BLaER1 (cell line): Measurements from ENCODE around the gene MINDY4.

Source experiments
- H3K27ac ChIP-seq: shearing (Covaris generic); formaldehyde crosslinking; 2 replicates; pipeline ENCODE4 v1.8.1; 2022
- H3K27me3 ChIP-seq: shearing (Covaris generic); formaldehyde crosslinking; 2 replicates; pipeline ENCODE4 v1.8.1; 2022
- H3K36me3 ChIP-seq: shearing (Covaris generic); formaldehyde crosslinking; 2 replicates; pipeline ENCODE4 v1.8.1; 2022
- H3K4me1 ChIP-seq: shearing (Covaris generic); formaldehyde crosslinking; 2 replicates; pipeline ENCODE4 v1.8.1; 2022
- H3K4me2 ChIP-seq: shearing (Covaris generic); formaldehyde crosslinking; 2 replicates; pipeline ENCODE4 v1.8.1; 2022
- H3K4me3 ChIP-seq: shearing (Covaris generic); formaldehyde crosslinking; 2 replicates; pipeline ENCODE4 v1.8.1; 2022
- H3K9ac ChIP-seq: shearing (Covaris generic); formaldehyde crosslinking; 2 replicates; pipeline ENCODE4 v1.8.1; 2022
- H3K9me3 ChIP-seq: shearing (Covaris generic); formaldehyde crosslinking; 2 replicates; pipeline ENCODE4 v1.8.1; 2022
- H4K20me1 ChIP-seq: shearing (Covaris generic); formaldehyde crosslinking; 2 replicates; pipeline ENCODE4 v1.8.1; 2022
- Cebpa-rat ChIP-seq: shearing (Covaris generic); IDR thresholded peaks from 2 replicates; pipeline ENCODE4 v1.8.1; 2022

The MINDY4 gene

DNA sequence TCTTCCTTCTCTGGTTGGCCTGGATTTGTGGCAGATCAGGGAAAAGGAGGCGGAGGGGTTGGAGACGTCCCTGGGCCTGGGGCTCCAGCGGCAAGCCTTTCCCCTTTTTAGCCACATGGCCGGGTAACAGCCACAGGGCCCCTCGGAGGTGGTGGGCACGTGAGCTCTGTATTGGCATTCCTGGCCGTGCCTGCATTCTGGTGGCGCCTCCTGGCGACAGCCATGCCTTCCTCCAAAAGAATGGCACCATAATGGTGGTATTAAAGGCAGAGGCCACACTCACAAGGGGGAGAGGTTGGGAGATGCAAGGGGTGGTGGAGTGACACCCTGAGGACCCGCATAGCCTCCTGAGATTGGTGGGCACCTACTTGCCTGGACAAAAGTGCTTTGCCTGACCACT, 137.5 kb downstream of the MINDY4 start:
- no peak for TF ChIP-seq Cebpa-rat
- no peak overlapping the region for H3K4me3 ChIP-seq
- peaks cover 64% of the 10 kb centered on the region for H3K4me1 ChIP-seq

DNA sequence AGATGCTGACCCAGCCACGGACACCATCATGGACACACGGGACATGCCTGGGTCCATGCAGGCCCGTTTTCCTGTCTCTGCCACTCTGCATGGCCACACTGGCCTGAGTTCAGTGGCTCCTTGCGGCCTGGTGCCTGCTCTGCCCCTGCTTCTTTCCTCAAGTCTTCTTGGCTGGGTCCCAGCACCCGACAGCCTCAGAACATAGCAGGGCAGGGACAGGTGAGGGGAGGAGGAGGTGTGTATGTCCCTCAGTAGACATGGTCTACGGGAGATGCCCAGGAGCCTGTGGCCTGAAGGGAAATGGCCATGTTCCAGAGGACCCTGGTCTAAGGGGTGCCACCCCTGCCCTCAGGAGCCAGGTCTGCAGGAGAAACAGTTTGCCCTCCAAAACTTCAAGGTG, 138.2 kb downstream of the MINDY4 start:
- Histone ChIP-seq H3K4me2 (no peak overlapping the region; the same call in 1 of the 2 replicates), H4K20me1 (no peaks in the 10 kb centered on the region), H3K36me3 (no peaks in the 10 kb centered on the region), H3K9ac (no peak overlapping the region), H3K9me3 (no peaks in the 10 kb centered on the region), H3K27ac (no peak overlapping the region), H3K4me1 (peaks cover 64% of the 10 kb centered on the region), H3K4me3 (no peak overlapping the region), H3K27me3 (no peaks in the 10 kb centered on the region)
- TF ChIP-seq Cebpa-rat, result no peak

More for the DNA sequence above, 137.5 kb downstream of the MINDY4 start:
- no peaks in the 10 kb centered on the region for H4K20me1 ChIP-seq
- no peak overlapping the region for H3K4me2 ChIP-seq
- H3K9ac ChIP-seq, result no peak overlapping the region
- no peaks in the 10 kb centered on the region for H3K27me3 ChIP-seq
- H3K36me3 ChIP-seq, result no peaks in the 10 kb centered on the region
- H3K9me3 ChIP-seq, result no peaks in the 10 kb centered on the region
- no peak overlapping the region for H3K27ac ChIP-seq

DNA sequence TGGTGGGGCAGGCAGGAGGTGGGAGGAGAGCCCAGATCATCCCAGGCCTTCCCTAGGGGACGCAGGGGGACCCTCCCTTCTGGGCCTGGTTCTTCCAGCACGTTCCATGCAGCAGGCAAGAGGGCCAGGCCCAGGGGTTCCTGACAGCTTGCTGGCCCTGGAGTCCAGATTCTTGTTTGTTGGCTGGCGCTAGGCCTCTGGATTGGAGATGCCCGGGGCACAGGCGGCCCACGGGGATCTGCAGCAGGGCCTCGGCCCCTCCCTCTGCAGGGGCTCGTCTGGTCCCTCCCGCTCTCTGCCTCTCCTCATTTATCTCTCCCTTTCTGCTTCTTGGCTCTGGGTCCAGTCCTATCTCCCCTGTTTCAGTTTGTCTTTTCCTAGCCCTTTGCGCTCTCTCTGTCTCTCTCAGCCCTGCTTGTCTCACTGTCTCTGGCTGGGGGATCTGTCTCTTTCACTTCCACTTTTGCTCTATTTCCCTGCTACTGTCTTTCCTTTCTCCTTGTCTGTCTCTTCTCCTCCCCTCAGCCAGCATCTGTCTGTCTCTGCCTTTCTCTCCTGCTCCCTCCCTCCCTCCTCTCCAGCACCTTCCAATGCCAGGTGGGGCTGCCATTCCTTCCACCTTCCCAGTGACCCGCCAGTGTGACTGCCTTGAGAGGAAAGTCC, 139.3 kb downstream of the MINDY4 start:
- Histone ChIP-seq H3K4me3 (0 out of 2 replicates have a peak overlapping the region, but pooled peaks have one; percentile 31), H3K27me3 (no peaks in the 10 kb centered on the region), H3K27ac (peak overlapping the region; percentile 72), H4K20me1 (no peaks in the 10 kb centered on the region), H3K9ac (peak overlapping the region; percentile 50; the same call in 1 of the 2 replicates), H3K36me3 (no peaks in the 10 kb centered on the region), H3K9me3 (no peaks in the 10 kb centered on the region), H3K4me1 (peaks cover 72% of the 10 kb centered on the region), H3K4me2 (peak overlapping the region; percentile 82)
- no peak for TF ChIP-seq Cebpa-rat

DNA sequence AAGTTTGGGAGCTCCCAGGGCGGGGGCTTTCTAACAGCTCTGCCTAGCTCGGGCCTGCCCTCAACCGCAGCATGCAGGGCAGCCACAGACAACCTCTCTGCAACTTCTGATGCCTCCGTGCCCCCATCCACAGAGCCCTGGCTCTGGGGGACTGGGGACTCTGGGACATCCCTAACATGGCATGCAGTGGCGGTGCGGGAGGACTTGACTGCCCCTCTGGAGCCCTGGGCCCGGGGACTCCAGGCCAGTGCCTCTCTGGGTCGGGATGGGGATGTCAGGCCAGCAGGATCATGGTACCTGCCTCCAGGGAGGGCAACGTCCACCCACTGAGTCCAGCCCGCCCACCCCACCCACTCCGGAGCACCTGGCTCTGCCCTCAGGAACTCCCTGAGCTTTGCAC, 139.9 kb downstream of the MINDY4 start:
- Histone ChIP-seq H3K27me3 (no peaks in the 10 kb centered on the region), H4K20me1 (no peaks in the 10 kb centered on the region), H3K4me1 (peaks cover 72% of the 10 kb centered on the region), H3K27ac (peak overlapping the region; percentile 72), H3K9ac (peak overlapping the region; percentile 50; the same call in 1 of the 2 replicates), H3K4me3 (0 out of 2 replicates have a peak overlapping the region, but pooled peaks have one; percentile 31), H3K9me3 (no peaks in the 10 kb centered on the region), H3K36me3 (no peaks in the 10 kb centered on the region), H3K4me2 (peak overlapping the region; percentile 82)
- TF ChIP-seq Cebpa-rat, result no peak

DNA sequence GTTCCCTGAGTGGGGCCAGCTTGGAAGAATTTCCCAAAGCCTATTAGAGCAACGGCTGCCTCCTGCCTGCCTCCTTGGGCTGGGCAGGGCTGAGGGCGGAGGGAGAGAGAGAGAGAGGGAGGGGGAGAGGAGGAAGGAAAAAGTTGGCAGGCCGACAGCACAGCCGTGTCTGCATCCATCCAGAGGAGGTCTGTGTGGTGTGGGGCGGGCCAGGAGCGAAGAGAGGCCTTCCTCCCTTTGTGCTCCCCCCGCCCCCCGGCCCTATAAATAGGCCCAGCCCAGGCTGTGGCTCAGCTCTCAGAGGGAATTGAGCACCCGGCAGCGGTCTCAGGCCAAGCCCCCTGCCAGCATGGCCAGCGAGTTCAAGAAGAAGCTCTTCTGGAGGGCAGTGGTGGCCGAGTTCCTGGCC, 140.3 kb downstream of the MINDY4 start, which contains the start of gene AQP1:
AQP1 (plus strand) TSS at position 293 of the 409 bp plus-strand sequence; CDS start at position 350, 57 bp downstream.
- H3K4me2 ChIP-seq, result peak within 1 kb of the TSS; percentile 82
- H3K9ac ChIP-seq, result peak within 1 kb of the TSS; percentile 50; the same call in 1 of the 2 replicates
- H3K36me3 ChIP-seq, result no peaks in the 10 kb centered on the region

DNA sequence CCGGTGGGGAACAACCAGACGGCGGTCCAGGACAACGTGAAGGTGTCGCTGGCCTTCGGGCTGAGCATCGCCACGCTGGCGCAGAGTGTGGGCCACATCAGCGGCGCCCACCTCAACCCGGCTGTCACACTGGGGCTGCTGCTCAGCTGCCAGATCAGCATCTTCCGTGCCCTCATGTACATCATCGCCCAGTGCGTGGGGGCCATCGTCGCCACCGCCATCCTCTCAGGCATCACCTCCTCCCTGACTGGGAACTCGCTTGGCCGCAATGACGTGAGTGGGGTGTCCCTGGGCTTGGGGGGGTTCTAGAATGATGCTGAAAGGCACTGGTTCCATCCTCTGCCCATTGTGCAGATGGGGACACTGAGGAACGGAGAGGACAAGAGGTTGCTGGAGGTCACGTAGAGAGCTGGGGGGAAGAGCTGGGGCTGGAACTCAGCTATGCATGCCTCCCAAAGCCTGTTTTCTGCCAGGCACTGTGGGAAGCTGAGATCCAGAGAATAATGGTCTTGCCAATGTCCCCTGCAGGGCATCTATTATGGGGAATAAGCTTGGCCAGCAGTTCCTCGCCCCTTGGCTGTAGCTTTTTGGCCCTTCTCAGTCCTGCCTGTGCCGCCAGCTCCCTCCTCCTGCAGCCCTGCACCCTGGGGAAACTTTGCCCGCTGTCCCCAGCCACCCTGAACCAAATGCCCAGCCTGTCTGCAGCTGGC, 141.0 kb downstream of the MINDY4 start:
- no peaks in the 10 kb centered on the region for H4K20me1 ChIP-seq
- H3K36me3 ChIP-seq, result no peaks in the 10 kb centered on the region
- peak overlapping the region; percentile 82 for H3K4me2 ChIP-seq
- H3K9ac ChIP-seq, result no peak overlapping the region; the same call in 1 of the 2 replicates
- peak overlapping the region; percentile 29; the same call in 1 of the 2 replicates for H3K4me3 ChIP-seq
- no peaks in the 10 kb centered on the region for H3K27me3 ChIP-seq
- peak overlapping the region; percentile 72; the same call in 1 of the 2 replicates for H3K27ac ChIP-seq
- peaks cover 76% of the 10 kb centered on the region for H3K4me1 ChIP-seq
- no peak for TF ChIP-seq Cebpa-rat
- H3K9me3 ChIP-seq, result no peaks in the 10 kb centered on the region

More for the DNA sequence above, 140.3 kb downstream of the MINDY4 start, which contains the start of gene AQP1:
- Histone ChIP-seq H3K27me3 (no peaks in the 10 kb centered on the region), H3K27ac (peak within 1 kb of the TSS; percentile 72), H3K4me3 (peak within 1 kb of the TSS; percentile 31; the same call in 1 of the 2 replicates), H3K4me1 (peaks cover 74% of the 10 kb centered on the region), H4K20me1 (no peaks in the 10 kb centered on the region), H3K9me3 (no peaks in the 10 kb centered on the region)
- TF ChIP-seq Cebpa-rat, result no peak

DNA sequence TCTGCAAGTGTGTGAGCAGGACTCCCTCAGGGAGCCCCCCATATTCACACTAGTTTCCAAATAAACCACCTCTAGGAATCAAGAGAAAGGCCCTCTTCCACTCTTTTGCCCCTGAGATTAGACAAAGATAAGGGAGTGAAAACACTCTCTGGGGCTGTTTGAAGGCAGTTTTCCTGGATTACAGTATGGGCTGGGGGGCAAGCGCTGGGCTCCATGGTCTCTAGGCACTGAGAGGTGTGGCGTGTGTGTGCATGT, 141.4 kb downstream of the MINDY4 start:
- no peak for TF ChIP-seq Cebpa-rat
- no peak overlapping the region; the same call in 1 of the 2 replicates for H3K9ac ChIP-seq
- no peak overlapping the region; the same call in 1 of the 2 replicates for H3K27ac ChIP-seq
- peak overlapping the region; percentile 29; the same call in 1 of the 2 replicates for H3K4me3 ChIP-seq
- H3K4me2 ChIP-seq, result peak overlapping the region; percentile 82
- no peaks in the 10 kb centered on the region for H3K27me3 ChIP-seq
- H3K4me1 ChIP-seq, result peaks cover 76% of the 10 kb centered on the region
- no peaks in the 10 kb centered on the region for H4K20me1 ChIP-seq
- no peaks in the 10 kb centered on the region for H3K36me3 ChIP-seq
- no peaks in the 10 kb centered on the region for H3K9me3 ChIP-seq

DNA sequence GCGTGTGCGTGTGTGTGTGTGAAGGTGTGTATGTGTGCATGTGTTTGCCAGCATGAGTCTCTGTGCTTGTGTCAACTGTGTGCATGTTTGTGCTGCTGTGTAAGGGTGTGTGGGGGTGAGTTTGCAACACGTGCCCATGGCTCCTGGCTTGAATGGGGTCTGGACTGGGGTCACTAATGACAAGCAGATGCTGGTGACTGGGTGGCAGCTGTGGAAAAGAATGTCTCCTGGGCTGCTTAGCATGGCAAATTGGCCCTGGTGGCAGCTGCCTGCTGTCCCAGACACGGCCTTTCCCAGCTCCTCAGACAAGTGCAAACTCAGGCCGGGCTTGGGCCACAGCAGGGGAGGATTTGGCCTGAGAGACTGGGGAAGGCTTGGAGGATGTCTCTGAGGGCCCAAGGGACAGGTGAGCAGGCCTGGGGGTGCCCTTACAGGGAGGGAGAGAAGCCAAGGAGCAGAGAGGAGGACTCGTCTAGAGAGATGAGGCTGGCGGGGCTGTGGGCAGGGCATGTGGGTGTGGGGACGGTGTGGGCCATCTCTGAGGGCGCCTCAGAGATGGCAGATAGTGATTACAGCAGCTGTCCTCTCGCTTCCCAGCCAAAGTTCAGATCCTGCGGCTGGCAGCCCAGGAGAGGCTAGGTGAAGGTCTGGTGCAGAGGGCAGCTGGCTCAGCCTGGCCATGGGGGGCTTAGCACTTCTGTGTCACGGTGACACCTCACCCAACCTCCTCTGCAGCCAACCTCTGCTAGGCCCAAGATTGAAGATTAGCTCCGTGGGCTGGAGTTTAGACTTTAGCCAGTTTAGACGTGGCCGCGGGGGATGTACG, 142.0 kb downstream of the MINDY4 start:
- peak overlapping the region; percentile 65 for H3K27ac ChIP-seq

DNA sequence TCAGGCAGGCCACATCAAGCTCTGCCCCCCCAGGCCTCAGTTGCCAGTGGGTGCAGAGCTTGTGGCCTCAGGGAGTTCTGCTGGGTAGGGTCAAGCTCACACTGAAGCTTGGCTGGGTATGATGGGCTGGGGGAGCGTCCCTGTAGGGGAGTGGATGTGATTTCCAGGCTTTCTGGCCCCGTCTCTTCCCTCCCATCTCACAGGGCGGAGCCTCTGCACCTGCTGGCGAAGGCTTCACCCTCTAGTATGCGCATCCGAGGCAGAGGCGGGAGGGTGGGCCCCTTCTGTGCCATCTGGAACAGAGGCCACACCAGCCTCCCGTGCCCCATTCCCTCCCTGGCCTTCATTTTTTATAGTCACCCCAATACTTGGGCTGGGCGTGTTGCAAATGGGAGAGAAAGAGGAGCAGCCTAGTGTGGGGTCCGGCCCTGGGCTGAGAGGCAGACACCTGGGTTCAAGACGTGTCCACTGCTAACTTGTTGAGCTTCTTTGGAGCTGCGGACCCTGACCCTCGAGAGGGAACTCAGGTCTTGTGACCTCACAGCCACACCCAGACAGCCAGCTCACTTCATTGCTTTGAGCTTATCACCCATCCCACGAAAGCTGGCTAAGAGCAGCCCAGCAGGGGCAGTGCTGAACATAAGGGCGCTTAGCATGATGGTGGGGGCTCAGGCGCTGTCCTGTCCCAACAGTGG, 142.8 kb downstream of the MINDY4 start:
- Histone ChIP-seq H3K27ac (peak overlapping the region; percentile 65; the same call in 1 of the 2 replicates), H3K4me2 (peak overlapping the region; percentile 82), H3K9ac (peak overlapping the region; percentile 34; the same call in 1 of the 2 replicates)

More for the DNA sequence above, 142.0 kb downstream of the MINDY4 start:
- H3K27me3 ChIP-seq, result no peaks in the 10 kb centered on the region
- peak overlapping the region; percentile 82 for H3K4me2 ChIP-seq
- no peaks in the 10 kb centered on the region for H4K20me1 ChIP-seq
- H3K9me3 ChIP-seq, result no peaks in the 10 kb centered on the region
- H3K4me1 ChIP-seq, result peaks cover 76% of the 10 kb centered on the region
- H3K9ac ChIP-seq, result peak overlapping the region; percentile 32; the same call in 1 of the 2 replicates
- no peak for TF ChIP-seq Cebpa-rat
- no peak overlapping the region for H3K4me3 ChIP-seq
- H3K36me3 ChIP-seq, result no peaks in the 10 kb centered on the region

More for the DNA sequence above, 142.8 kb downstream of the MINDY4 start:
- TF ChIP-seq Cebpa-rat, result no peak
- Histone ChIP-seq H4K20me1 (no peaks in the 10 kb centered on the region), H3K4me1 (peaks cover 76% of the 10 kb centered on the region), H3K4me3 (no peak overlapping the region), H3K36me3 (no peaks in the 10 kb centered on the region), H3K9me3 (no peaks in the 10 kb centered on the region), H3K27me3 (no peaks in the 10 kb centered on the region)
